ENCODE measurements around the gene LYST.
"Not testable (repeated sequence)": the region's sequence is repeated elsewhere in the genome, so short reads cannot be mapped to it uniquely, and the experiment has no call there.

Gene LYST

DNA sequence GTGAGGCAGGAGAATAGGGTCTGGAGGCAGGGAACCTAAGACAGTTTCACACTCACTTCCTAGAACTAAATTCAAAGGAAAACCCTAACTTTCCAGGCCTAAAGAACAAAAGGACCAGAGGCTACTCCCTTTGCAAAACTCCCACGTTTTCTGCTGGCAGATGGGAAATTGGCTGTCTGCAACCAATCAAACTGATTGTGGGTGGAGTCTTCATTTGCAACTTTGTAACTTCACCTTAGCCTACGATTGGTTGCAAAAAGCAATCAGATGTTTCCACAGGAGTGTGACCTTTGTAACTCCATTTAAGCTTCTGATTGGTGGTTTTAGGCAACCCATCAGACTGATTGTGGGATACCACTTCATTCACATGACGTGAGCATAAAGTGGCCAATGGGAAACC, 197.4 kb downstream of the LYST start:
- in situ Hi-C loops (cut with MboI; ENCODE audit: low sequenced_read_pairs): no loop called here

GRCh38 chr1:235663628-235664027, 203.1 kb downstream of the LYST start:
- in situ Hi-C loops (cut with MboI; ENCODE audit: low sequenced_read_pairs): no loop called here

DNA sequence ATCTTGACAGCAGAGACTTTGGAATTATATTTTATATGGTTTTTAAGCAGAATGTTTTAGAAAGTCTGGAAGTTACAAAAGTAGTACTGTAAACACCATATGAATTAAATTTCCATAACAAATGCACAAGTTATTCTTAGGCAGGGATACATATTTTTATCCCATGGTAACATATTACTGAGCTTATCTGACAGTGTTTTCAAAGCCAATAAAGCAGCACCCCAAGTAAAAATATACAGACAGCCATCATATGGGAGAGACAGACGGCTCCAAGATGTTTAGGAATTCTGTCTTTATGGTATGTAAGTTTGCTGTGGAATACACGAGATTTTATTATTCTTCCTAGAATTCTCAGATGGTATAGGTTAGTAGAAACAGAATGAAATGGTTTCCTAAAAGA, 205.1 kb downstream of the LYST start:
- in situ Hi-C loops (cut with MboI; ENCODE audit: low sequenced_read_pairs): no loop called here

DNA sequence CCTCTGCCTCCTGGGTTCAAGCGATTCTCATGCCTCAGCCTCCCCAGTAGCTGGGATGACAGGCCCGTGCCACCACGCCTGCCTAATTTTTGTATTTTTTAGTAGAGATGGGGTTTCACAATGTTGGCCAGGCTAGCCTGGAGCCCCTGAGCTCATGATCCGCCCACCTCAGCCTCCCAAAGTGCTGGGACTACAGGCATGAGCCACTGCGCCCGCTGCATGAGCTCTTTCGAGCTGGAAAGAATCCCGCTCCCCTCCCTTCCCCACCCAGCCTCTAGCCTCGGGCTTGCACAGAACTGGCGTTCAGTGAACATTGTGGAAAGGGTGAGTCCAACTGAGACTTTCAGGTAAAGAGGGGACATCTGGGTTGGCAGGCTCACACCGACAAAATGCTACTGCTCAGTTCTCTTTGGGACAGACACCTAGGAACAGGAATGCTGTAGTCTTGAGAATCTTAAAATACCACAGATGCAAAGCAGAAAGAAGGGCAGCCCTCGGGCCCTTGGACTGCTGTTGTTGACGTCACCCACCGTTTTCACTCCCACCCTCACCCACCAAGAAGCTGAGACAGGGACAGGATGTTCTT, 207.4 kb downstream of the LYST start:
- in situ Hi-C loops (cut with MboI; ENCODE audit: low sequenced_read_pairs): no loop called here

DNA sequence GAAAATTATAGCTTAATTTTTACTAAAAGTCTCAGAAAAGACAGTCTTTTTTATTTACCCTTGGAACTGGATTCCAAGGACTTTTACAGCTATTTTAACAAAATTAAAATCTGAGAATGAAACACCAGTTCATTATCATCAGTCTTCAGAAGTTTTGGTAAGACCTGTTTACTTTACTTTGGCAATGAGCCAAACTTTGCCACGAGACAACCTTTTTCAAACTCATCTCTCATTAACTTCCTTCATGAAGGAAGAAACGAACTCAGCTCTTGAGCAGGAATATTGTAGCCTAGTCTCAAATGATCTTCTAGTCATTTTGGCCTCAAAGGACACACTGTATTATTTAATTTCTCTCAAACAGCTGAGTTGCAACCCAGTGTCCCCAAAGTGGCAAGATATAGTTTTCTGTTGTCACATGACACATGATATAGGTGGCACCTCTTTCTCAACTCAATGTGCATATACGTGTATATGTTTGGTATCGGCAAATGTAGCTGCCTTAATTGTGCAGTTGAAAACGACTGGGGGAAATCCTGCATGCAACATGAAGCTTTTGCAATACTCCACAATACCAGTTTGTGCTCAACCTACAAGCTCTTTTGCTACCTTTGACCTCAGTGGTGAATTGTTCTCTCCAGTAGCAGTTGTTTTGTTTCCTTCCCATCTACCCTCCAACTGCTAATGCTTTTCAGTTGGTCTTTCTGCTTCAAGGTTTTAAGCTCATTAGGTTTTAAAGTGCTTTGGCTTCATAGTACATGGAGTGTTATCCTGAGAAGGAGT, 208.8 kb downstream of the LYST start:
- in situ Hi-C loops (cut with MboI; ENCODE audit: low sequenced_read_pairs): no loop called here

DNA sequence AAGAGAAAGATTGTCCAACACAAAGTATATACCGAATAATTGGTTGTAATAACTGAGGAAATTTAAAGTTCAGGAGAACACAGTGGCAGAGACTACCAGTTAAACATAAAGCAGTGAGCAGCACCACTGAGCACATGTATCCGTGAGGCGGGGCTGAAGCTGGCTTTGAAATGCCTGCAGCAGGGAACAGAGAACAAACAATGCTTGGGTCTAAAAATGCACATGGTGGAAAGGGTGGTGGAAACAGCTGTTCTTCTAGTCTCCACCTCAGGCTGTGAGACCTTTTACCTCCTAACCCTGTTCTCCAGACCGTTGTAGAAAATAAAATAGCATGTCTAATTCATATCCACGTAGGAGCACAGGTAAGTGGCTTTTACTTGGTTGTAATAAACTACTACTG, 209.4 kb downstream of the LYST start:
- in situ Hi-C loops (cut with MboI; ENCODE audit: low sequenced_read_pairs): no loop called here

GRCh38 chr1:235652364-235652763, 214.3 kb downstream of the LYST start:
- in situ Hi-C loops (cut with MboI; ENCODE audit: low sequenced_read_pairs): no loop called here

DNA sequence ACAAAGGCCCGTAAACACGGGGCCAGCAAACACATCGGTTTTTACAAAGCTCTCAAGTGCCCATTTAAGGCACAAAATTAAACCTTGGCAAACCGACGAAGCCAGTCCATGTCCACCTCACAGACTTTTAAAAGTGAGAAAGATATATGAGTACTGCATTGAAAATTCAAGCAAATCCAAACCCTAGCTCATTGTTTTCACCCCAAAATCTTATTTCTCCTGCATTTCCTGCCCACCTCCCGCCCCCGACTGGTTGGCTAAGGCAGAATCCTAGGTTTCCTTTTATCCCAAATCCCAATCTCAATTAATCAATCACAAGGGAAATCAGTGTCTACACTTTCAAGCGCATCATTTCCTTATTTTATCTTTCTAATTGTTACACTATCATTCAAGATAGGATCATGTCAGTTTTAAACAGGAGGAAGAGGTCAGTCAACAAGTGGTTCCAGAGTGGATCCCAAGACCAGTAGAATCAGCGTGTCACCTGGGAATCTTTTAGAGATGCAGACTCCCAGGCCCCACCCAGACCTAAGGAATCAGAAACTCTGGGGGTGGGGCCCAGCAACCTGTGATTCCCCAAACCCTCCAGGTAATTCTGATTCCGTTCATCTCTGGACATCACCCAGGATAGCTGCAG, 215.4 kb downstream of the LYST start:
- in situ Hi-C loops (cut with MboI; ENCODE audit: low sequenced_read_pairs): no loop called here

DNA sequence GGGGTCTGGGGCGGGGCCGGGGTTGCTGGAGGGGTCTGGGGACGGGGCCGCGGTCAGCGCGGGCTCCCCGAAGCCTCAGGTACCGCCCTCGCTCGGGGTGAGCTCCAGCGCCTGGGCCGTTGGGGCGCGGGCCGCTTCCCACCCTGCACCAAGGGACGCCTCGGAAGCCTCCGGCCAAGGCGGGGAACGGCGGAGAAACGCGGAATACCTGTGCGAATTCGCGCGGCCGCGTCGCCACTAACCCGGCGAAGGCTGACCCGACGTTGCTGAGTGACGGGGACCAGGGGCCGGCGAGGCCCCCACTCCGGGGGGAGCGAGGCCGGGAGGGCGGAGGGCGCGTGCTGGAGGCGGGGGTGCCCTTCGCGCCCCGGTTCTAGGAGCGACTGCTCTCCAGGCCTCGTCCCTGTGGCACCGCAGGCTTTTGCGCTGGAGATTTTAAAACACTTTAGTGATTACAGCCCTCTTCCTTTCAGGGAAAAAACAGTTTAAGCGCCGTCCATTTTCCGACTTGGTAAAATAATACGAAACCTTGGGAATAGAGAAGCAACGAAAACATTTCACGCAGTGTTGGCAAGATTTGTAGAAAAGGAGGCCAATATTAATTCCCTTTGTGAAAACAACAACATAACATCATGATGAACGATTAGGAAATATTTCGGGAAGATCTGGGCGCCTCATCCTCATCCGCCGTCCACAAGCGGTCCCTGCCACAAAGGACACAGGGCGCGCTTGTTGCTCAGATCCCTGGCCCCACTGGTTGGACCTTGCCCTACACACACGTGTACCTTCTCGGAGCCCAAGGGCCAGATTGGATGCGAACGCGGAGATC, 216.2 kb downstream of the LYST start:
- in situ Hi-C loops (cut with MboI; ENCODE audit: low sequenced_read_pairs): no loop called here

DNA sequence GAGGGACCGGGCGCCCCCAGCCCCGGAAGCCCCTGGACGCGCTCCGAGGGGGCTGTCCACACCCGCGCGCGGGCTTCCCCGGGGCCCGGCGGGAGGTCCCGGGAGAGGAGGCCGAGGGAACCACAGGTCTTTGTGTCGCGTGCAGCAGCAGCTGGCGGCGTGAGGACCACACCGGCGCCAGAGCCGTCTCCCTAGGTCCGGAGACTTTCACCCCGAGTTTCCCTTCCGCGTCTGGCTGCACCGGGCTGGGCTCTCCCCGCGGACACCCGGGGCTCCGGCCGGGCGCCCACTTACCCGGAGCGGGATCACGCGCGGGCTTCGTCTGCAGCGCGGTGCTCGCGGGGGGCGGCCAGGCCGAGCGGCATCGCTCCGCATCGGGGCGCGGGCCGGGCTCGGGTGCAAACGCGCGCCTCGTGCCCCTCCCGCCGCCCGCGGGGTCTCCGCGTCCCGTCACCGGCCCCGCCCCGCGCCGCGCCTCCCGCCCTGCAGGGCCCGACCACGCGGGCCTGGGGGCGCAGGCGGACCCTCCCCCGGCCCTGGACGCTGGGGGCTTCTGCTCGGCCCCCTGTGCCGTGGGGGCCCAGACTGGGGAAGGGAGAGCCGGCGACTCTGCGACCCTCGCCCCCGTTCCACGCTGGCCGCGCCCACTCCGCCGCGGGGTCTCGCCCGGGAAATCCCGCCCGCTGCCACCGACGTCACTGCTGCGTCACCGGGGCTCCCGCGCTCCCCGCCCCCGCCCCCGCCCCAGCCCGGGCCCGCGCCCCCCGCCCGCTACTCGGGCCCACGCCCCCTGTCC, 217.1 kb downstream of the LYST start, which contains the start of gene GNG4:
TSS of gene GNG4 (minus strand) at position 417 of the 796 bp plus-strand sequence. CDS start 65,946 bp downstream, outside the sequence.
- in situ Hi-C loops (cut with MboI; ENCODE audit: low sequenced_read_pairs): no loop called here

- in situ Hi-C loops (cut with MboI; ENCODE audit: low sequenced_read_pairs): no loop called here
Observed at GRCh38 chr1:235648954-235649367, 217.7 kb downstream of the LYST start.

- in situ Hi-C loops (cut with MboI; ENCODE audit: low sequenced_read_pairs): no loop called here
Observed at GRCh38 chr1:235648407-235648907, 218.2 kb downstream of the LYST start.

- in situ Hi-C loops (cut with MboI; ENCODE audit: low sequenced_read_pairs): not testable (repeated sequence)
Observed at GRCh38 chr1:235647537-235647936, 219.2 kb downstream of the LYST start.

GRCh38 chr1:235646463-235646862, 220.2 kb downstream of the LYST start:
- in situ Hi-C loops (cut with MboI; ENCODE audit: low sequenced_read_pairs): no loop called here

- in situ Hi-C loops (cut with MboI; ENCODE audit: low sequenced_read_pairs): no loop called here
Observed at GRCh38 chr1:235644693-235645305, 221.9 kb downstream of the LYST start.

DNA sequence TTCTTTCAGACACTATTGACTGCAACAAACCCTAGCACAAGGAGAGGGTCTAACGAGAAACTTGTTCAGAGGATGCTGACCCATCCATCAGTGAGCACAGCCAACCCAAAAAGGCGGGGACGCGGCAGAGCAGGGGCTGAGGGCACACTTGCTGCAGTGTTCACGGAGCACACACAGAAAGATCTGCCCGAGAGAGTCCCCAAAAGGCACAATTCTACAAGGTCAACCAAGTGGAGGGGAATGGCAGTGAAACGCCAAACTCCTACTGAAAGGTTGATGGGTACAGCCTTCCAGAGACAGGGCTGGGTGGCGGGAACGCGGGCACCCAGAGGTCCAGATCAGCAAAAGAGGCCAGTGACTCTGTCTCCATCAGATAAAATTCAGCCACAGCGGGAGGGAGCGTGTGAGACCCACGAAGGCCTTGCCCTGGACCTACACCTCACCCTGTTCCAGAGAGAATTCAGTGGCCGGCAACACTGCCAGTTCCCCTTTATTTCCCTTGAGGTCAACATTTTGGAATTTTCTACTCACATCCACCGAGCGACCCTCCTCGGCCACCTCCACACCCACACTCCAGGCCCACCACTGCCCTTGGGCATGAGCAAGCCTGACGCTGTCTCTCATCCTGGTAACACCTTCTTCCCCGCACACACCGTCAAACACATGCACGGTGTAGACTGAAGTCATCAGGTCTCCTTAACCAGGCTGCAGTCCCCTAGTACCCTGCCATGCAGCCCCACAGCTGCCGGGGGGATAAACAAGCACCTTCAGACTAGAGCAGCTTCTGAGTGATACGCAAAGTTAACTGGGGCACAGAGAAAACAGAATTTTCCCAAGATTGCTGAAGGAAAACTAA, 222.6 kb downstream of the LYST start:
- in situ Hi-C loops (cut with MboI; ENCODE audit: low sequenced_read_pairs): no loop called here

DNA sequence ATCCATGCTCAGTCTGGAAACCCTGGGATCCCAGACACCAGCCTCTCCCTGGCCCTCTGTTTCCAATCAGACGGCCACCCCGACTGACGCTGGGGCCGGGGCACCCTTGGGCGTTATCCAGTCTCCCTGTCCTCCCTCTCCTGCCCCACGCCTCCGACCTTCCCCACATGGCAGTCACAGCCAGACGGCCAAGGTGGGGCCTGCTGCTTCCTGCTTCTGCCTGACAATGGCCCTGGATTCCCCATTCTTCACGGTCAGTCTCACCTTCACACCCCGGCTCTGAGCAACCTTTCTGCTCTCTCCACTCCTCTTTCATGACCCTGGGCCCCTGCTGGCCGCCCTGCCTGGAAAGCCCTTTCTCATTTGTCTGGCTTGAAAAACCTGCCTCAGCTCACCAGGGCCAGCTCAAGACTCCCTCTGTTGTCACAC, 223.7 kb downstream of the LYST start:
- in situ Hi-C loops (cut with MboI; ENCODE audit: low sequenced_read_pairs): no loop called here

DNA sequence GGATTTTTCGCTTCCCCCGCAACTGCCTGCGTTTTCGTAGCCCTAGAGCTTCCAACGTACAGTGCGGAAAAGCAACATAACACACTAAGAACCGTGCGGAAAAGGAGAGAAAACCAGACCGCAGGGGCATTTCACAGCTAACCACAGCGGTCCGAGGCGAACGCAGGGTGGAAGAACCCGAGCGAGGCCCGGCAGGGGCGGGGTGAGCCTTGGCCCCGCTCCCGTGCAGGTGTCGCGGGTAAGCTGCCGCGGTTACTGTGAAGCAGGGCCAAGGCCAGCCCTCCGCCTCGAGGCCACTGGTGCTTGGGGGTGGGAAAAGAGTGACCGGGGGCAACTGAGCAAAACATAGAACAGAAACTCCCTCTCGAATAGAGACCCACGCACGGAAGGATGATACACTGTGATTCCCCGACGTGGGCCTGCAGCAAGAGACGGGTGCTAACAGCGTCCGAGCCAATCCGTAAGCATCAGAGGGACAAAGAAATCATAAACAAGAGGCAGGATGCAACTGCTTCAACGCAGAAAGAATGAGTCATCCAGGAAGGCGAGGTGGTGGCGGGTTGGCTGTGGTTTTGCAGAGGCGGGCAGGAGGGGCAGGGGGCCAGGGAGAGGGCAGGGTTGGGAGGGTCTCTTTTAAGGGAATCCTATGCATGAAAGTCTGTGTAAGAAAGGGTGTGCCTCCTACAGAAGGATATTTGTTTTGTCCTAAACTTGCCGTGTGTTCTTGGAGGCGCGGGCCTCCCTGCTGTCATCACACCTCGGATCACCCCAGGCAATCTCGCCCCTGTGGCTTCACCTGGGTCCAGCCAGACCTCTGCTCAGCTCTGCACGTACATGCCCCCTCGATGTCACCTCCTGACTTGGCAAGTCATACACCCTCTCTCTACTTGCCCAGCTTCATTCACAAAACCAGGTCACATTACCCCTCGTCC, 224.4 kb downstream of the LYST start:
- in situ Hi-C loops (cut with MboI; ENCODE audit: low sequenced_read_pairs): no loop called here
